H9 (cell line): ENCODE measurements around the gene RABGAP1L. TPM values are rescaled to one million over a fixed set of nuclear protein-coding genes. Genes with fewer than 3 reads are reported as not detected.

Source experiments
- DNase-seq: peaks from one replicate; pipeline ENCODE4 v3.0.0-alpha.2; 2017
- H2AFZ ChIP-seq: one replicate; pipeline ENCODE4 v1.6.1; 2013; ENCODE audit warnings: mild to moderate bottlenecking, low read length, control low read depth, moderate library complexity
- H2AK5ac ChIP-seq: 2 replicates; pipeline ENCODE4 v1.6.1; 2013; ENCODE audit warnings: low read length, control low read depth, mixed read lengths; ENCODE audit not compliant: insufficient read length
- H2BK120ac ChIP-seq: one replicate; pipeline ENCODE4 v1.6.1; 2013; ENCODE audit warnings: low read depth, mild to moderate bottlenecking, low read length, control low read depth, inconsistent platforms; ENCODE audit not compliant: poor library complexity, severe bottlenecking
- H2BK12ac ChIP-seq: 2 replicates; pipeline ENCODE4 v1.6.1; 2013; ENCODE audit warnings: low read length, control low read depth, mixed read lengths, low read depth; ENCODE audit not compliant: insufficient read length
- H2BK15ac ChIP-seq: 2 replicates; pipeline ENCODE4 v1.6.1; 2013; ENCODE audit warnings: low read depth, low read length, control low read depth
- H2BK20ac ChIP-seq: one replicate; pipeline ENCODE4 v1.6.1; 2013; ENCODE audit warnings: low read depth, mild to moderate bottlenecking, low read length, control low read depth, inconsistent platforms; ENCODE audit not compliant: poor library complexity, severe bottlenecking
- H2BK5ac ChIP-seq: 2 replicates; pipeline ENCODE4 v1.6.1; 2013; ENCODE audit warnings: low read length, control low read depth, mixed read lengths; ENCODE audit not compliant: insufficient read length
- H3K14ac ChIP-seq: 2 replicates; pipeline ENCODE4 v1.6.1; 2013; ENCODE audit warnings: low read length, control low read depth; ENCODE audit not compliant: insufficient read depth
- H3K18ac ChIP-seq: 2 replicates; pipeline ENCODE4 v1.6.1; 2013; ENCODE audit warnings: low read depth, mild to moderate bottlenecking, mixed read lengths, low read length, control low read depth; ENCODE audit not compliant: insufficient read length
- H3K23ac ChIP-seq: 2 replicates; pipeline ENCODE4 v1.6.1; 2013; ENCODE audit warnings: low read length, control low read depth, mixed read lengths, low read depth; ENCODE audit not compliant: insufficient read length
- H3K23me2 ChIP-seq: 2 replicates; pipeline ENCODE4 v1.6.1; 2013; ENCODE audit warnings: low read depth, mild to moderate bottlenecking, mixed read lengths, low read length, control low read depth; ENCODE audit not compliant: insufficient read length, poor library complexity, severe bottlenecking
- H3K27ac ChIP-seq: 2 replicates; pipeline ENCODE4 v1.5.1; 2013; ENCODE audit warnings: low read length, control low read depth, mixed read lengths, low read depth; ENCODE audit not compliant: insufficient read length
- H3K27me3 ChIP-seq: 2 replicates; pipeline ENCODE4 v1.6.1; 2013; ENCODE audit warnings: low read length, control low read depth, inconsistent platforms; ENCODE audit not compliant: insufficient read depth
- H3K4ac ChIP-seq: 2 replicates; pipeline ENCODE4 v1.6.1; 2013; ENCODE audit warnings: low read depth, mild to moderate bottlenecking, control low read depth, inconsistent platforms, low read length, moderate library complexity
- H3K4me1 ChIP-seq: 2 replicates; pipeline ENCODE4 v1.6.1; 2013; ENCODE audit warnings: low read length, control low read depth, inconsistent platforms; ENCODE audit not compliant: insufficient read depth
- H3K4me2 ChIP-seq: 2 replicates; pipeline ENCODE4 v1.6.1; 2013; ENCODE audit warnings: low read length, control low read depth, mixed read lengths; ENCODE audit not compliant: insufficient read length, insufficient read depth
- H3K56ac ChIP-seq: 2 replicates; pipeline ENCODE4 v1.6.1; 2013; ENCODE audit warnings: low read depth, mild to moderate bottlenecking, mixed read lengths, low read length, control low read depth; ENCODE audit not compliant: insufficient read length
- H3K79me1 ChIP-seq: 2 replicates; pipeline ENCODE4 v1.6.1; 2013; ENCODE audit warnings: low read depth, mild to moderate bottlenecking, moderate library complexity, low read length, control low read depth, inconsistent platforms; ENCODE audit not compliant: insufficient read depth, poor library complexity, severe bottlenecking
- H3K79me2 ChIP-seq: 2 replicates; pipeline ENCODE4 v1.6.1; 2013; ENCODE audit warnings: low read length, control low read depth, inconsistent platforms; ENCODE audit not compliant: insufficient read depth
- H3K9ac ChIP-seq: 2 replicates; pipeline ENCODE4 v1.6.1; 2013; ENCODE audit warnings: low read length, control low read depth, mixed read lengths; ENCODE audit not compliant: insufficient read length; ENCODE audit errors: extremely low read depth
- H3K9me3 ChIP-seq: one replicate; pipeline ENCODE4 v1.6.1; 2013; ENCODE audit warnings: low read depth, low read length, inconsistent platforms; ENCODE audit not compliant: control insufficient read depth
- H3T11ph ChIP-seq: one replicate; pipeline ENCODE4 v1.6.1; 2013; ENCODE audit warnings: mild to moderate bottlenecking, low read length, control low read depth, inconsistent platforms
- H4K20me1 ChIP-seq: one replicate; pipeline ENCODE4 v1.6.1; 2013; ENCODE audit not compliant: control insufficient read depth, insufficient read length, insufficient read depth
- H4K5ac ChIP-seq: 2 replicates; pipeline ENCODE4 v1.6.1; 2013; ENCODE audit warnings: low read depth, mild to moderate bottlenecking, mixed read lengths, low read length, control low read depth; ENCODE audit not compliant: insufficient read length
- H4K8ac ChIP-seq: replicated peaks from 2 replicates; pipeline ENCODE4 v1.6.1; 2013; ENCODE audit warnings: low read length, control low read depth, mixed read lengths, low read depth; ENCODE audit not compliant: insufficient read length
- H4K91ac ChIP-seq: 2 replicates; pipeline ENCODE4 v1.6.1; 2013; ENCODE audit warnings: low read depth, mild to moderate bottlenecking, moderate library complexity, mixed read lengths, low read length, control low read depth; ENCODE audit not compliant: insufficient read length
- H3K27ac Mint-ChIP-seq, 3 experiments: 2 replicates in 2 of 3; 3 replicates in 1 of 3; pipeline ENCODE4 v1.8.0; 2020 to 2021; ENCODE audit warnings: mixed read lengths in 3 of 3, mild to moderate bottlenecking in 1 of 3, moderate library complexity in 1 of 3
- H3K27me3 Mint-ChIP-seq: 2 replicates; pipeline ENCODE4 v1.8.0; 2021; ENCODE audit warnings: low read depth, mild to moderate bottlenecking, moderate library complexity, mixed read lengths
- H3K36me3 Mint-ChIP-seq, 3 experiments: 2 replicates in 2 of 3; 3 replicates in 1 of 3; pipeline ENCODE4 v1.8.0; 2020 to 2021; ENCODE audit warnings: low read depth in 3 of 3, mixed read lengths in 3 of 3; ENCODE audit not compliant: insufficient read depth in 1 of 3
- H3K4me1 Mint-ChIP-seq, 2 experiments: 2 replicates each; pipeline ENCODE4 v1.8.0; 2020; ENCODE audit warnings: mixed read lengths in 2 of 2
- H3K4me3 Mint-ChIP-seq, 2 experiments: 2 replicates in 1 of 2; 3 replicates in 1 of 2; pipeline ENCODE4 v1.8.0; 2020 to 2021; ENCODE audit warnings: mild to moderate bottlenecking in 2 of 2, mixed read lengths in 2 of 2, moderate library complexity in 1 of 2
- H3K9me3 Mint-ChIP-seq, 2 experiments: 2 replicates in 1 of 2; 3 replicates in 1 of 2; pipeline ENCODE4 v1.8.0; 2020; ENCODE audit warnings: mild to moderate bottlenecking in 2 of 2, mixed read lengths in 2 of 2, moderate library complexity in 1 of 2
- WGBS: extraction: QIAGEN DNeasy Blood & Tissue Kit; methylation state at CpG from one replicate; pipeline ENCODE4 v1.1.7; 2013; ENCODE audit warnings: missing lambda C conversion rate, low lambda C conversion rate, mixed read lengths; ENCODE audit not compliant: insufficient read length; ENCODE audit errors: extremely low coverage; 5-methylcytosine and 5-hydroxymethylcytosine counted together
- total RNA-seq: library from RNA; stranded (reverse); gene quantifications from 2 replicates; pipeline ENCODE4 v1.2.1, GENCODE V29; 2021
- TF ChIP-seq, protein P1 (sequence below): fragments of 200-600 bp; sonication (generic); conservative IDR thresholded peaks from 3 replicates; pipeline ENCODE4 v1.8.0; 2021; ENCODE audit warnings: antibody characterized with exemption, mild to moderate bottlenecking

Gene RABGAP1L
- total RNA-seq, 1 experiment from 2014 or later: 147 TPM

DNA sequence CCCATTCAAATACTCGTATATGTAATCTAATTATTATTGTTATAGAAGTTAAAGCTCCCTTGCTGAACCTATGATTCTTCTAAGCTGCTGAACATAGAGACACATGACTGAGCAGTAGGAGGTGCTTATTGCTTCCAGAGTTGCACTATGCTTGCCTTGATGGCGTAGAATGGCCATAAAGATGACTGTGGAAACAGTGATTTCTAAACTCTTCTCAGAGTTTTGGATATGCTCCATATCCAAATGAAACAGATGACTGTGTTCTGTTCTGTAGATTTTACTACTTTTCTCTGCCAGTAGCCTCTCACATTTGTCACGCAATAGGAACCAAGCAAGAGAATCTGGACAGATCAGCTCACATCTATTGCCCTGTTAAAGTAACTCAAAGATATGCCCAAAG, 752.3 kb downstream of the RABGAP1L start:
- Histone ChIP-seq H4K91ac (no peak overlapping the region), H3K9ac (no peak overlapping the region), H2BK20ac (no peak overlapping the region), H3K4me2 (no peak overlapping the region), H4K8ac (no peak overlapping the region), H3K56ac (no peak overlapping the region), H3K27ac (no peak overlapping the region), H2BK5ac (no peak overlapping the region), H3K18ac (no peak overlapping the region), H3K4ac (no peak overlapping the region), H2BK15ac (no peak overlapping the region), H3K23ac (no peak overlapping the region), H3K14ac (no peak overlapping the region), H3T11ph (no peak overlapping the region), H4K20me1 (no peaks in the 10 kb centered on the region), H2BK12ac (no peak overlapping the region), H4K5ac (no peak overlapping the region), H3K23me2 (no peaks in the 10 kb centered on the region), H2AFZ (no peak overlapping the region), H3K79me2 (peaks cover 3% of the 10 kb centered on the region; the same call in 1 of the 2 replicates), H3K9me3 (no peaks in the 10 kb centered on the region), H3K27me3 (no peaks in the 10 kb centered on the region), H3K79me1 (no peaks in the 10 kb centered on the region), H3K4me1 (no peaks in the 10 kb centered on the region), H2BK120ac (no peak overlapping the region), H2AK5ac (no peak overlapping the region)
- DNase-seq: no peak
- Mint-ChIP-seq H3K27ac (no peak overlapping the region; a peak in 1 of 7 replicates), H3K4me1 (peaks cover 3 to 5% of the 10 kb centered on the region in 2 experiments; a peak in 3 of 4 replicates), H3K9me3 (no peaks in the 10 kb centered on the region), H3K4me3 (no peak overlapping the region), H3K27me3 (no peaks in the 10 kb centered on the region), H3K36me3 (peaks cover 15 to 52% (median 28%) of the 10 kb centered on the region in 3 experiments; a peak in 6 of 7 replicates)
- TF ChIP-seq, protein P1, sequence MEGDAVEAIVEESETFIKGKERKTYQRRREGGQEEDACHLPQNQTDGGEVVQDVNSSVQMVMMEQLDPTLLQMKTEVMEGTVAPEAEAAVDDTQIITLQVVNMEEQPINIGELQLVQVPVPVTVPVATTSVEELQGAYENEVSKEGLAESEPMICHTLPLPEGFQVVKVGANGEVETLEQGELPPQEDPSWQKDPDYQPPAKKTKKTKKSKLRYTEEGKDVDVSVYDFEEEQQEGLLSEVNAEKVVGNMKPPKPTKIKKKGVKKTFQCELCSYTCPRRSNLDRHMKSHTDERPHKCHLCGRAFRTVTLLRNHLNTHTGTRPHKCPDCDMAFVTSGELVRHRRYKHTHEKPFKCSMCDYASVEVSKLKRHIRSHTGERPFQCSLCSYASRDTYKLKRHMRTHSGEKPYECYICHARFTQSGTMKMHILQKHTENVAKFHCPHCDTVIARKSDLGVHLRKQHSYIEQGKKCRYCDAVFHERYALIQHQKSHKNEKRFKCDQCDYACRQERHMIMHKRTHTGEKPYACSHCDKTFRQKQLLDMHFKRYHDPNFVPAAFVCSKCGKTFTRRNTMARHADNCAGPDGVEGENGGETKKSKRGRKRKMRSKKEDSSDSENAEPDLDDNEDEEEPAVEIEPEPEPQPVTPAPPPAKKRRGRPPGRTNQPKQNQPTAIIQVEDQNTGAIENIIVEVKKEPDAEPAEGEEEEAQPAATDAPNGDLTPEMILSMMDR: no peak
- no CpG with 5 or more reads among the region's 3 CpGs for WGBS
